ENCODE results near the gene TSC2.
"Not testable (repeated sequence)": the region's sequence is repeated elsewhere in the genome, so short reads cannot be mapped to it uniquely, and the experiment has no call there.

The TSC2 gene

DNA sequence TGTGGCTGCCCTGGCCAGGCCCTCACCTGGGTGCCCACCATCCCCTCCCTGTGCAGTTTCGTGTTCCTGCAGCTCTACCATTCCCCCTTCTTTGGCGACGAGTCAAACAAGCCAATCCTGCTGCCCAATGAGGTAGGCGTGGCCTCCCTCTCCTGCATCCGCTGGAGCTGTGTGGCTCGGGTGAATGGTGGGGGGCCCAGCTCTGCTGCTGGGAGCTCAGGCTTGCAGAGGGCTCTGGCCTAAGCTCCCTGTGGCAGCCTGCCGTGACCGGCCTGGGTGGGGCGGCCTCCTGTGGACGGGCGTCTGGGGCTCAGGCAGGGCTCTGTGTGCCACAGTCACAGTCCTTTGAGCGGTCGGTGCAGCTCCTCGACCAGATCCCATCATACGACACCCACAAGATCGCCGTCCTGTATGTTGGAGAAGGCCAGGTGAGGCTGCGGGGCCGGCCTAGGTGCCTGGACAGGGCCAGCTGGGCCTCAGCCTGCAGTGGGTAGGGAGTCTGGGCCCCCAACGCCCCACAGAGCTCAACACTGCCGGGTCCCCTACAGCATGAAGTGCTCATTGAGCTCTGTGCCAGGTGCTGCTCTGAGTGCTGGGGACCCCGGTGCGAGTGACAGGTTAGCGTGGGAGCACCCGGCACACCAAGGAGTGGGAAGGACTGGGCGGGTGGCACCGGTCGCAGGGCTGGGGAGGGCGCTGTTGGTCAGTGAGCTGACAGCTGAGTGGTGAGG is 37.3 kb downstream of the TSC2 start:
- DNase-seq (ENCODE audit: extremely low read depth in 1 of 2, low read depth in 1 of 2), result no peak

DNA sequence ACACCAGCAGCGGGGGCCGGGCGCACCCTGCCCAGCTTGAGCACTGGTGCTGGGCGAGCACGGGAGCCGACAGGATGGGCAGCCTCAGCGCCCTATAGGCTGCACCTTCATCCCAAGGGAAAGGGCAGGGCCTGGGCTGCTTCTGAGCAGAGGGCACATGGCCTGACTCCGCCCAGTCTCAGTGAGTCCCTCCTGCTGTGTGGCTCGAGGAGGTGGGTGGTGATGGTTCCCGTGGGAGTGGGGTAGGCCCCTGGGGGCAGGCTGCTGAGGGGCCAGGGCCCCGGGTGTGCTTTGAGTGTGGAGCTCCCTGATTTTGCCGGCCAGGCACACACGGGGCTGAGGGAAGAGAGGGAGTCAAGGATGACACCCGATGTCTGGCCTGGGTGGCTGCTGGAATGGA is 37.9 kb downstream of the TSC2 start:
- DNase-seq (ENCODE audit: extremely low read depth in 1 of 2, low read depth in 1 of 2), result no peak

GRCh38 chr16:2086106-2086742 is 38.4 kb downstream of the TSC2 start:
- no peak for DNase-seq (ENCODE audit: extremely low read depth in 1 of 2, low read depth in 1 of 2)

DNA sequence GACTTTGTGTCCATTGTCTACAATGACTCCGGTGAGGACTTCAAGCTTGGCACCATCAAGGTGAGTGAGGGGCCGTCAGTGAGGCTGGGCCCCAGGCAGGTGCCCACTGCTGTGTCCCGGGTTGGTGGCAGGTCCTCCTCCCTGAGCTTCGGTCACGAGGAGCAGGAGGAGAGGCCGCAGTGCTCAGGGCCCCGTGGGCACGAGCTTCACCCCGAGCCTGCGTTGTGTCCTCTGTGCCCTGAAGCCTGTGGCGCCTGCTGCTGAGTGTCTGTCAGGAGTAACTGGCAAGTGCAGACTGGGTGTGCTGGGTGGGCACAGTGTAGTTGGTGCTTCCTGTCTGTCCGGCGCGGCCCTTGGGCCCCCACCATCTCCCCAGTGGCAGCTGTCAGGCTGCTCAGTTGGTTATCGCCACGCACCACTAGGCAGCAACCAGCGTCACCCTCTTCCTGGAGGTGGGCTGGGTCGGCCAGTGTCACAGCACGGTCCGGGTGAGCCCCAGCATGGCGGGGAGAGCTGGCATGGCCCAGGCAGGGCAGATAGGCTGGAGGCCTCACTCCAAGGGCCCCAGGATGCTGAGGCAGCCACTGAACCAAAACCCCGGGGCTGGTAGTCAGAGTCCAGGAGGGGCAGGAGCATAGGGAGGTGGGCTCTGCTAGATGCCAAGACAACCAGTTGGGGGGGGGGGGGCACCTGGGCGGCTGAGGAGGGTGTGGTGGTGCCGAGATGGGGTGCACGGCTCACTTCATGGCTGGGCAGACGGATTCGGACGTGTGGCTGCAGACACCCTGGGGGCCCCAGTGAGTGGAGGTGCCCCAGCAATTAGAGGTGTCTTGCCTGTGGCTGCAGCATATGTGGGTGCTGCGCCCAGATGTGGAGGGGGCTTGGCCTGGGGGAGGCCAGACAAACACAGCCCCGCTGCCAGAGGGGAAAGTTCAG is 39.3 kb downstream of the TSC2 start:
- no peak for DNase-seq (ENCODE audit: extremely low read depth in 1 of 2, low read depth in 1 of 2)

GRCh38 chr16:2087748-2088631 is 40.2 kb downstream of the TSC2 start:
- no peak for DNase-seq (ENCODE audit: extremely low read depth in 1 of 2, low read depth in 1 of 2)

DNA sequence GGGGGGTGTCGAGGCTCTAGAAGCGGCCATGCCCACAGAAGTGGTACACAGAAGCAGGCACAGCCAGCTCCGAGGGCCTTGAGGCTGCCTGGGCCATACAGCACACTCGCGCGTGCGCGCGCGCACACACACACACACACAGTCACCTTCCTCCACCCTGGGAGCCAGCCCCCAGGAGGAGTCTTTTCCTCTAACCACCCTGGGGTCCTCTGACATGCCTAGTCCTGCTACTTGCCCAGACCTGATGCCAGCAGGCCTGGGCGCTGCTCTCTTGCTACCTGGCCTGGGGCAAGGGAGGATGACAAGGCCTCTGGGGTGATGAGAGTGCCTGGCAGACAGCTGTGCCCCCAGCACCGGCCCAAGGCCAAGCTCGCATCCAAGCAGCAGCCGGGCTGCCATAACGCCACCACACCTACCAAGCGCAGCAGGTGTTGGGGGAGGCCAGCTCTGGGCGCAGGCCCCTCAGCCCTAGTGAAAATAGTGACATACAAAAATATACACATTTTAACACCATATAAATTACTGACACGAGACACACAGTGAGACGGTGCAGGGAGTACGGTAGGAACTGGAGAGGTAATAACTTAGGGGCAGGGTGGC is 41.1 kb downstream of the TSC2 start:
- no peak for DNase-seq (ENCODE audit: extremely low read depth in 1 of 2, low read depth in 1 of 2)

DNA sequence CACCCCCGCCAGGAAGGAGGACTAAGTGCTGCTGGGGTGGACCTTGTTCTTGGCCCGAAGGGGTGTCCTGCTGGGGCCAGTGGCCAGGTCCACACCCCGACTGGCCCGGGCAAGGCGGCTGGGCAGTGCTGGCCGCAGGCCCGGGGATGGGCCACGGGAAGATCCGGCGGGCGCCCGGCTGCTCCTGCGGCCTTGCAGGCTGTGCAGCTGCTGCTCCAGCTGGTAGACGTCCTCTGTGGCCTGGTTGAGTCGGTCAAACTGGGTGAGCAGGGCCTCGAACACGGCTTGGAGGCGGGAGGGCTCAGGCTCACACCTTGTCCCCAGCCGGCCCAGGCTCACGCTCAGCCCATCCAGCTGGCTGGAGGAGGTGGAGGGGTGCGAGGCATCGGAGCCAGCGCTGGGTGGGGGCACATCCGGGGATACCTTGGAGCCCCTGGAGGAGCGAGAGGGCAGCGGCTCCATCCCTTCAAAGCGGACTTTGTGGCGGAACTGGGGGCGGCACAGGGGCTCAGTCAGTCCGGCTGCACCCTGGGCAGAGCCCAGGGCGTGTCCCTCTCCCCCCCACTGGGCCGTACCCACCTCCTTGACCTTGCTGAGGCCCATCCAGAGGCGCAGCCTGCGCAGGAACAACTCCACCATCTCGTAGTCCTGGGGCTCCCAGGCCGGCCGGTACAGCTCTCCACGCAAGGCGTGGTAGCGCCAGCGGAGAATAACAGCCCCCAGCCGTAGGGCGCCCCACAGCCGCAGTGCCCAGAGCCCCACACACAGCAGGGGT is 42.1 kb downstream of the TSC2 start:
- DNase-seq (ENCODE audit: extremely low read depth in 1 of 2, low read depth in 1 of 2), result no peak

- DNase-seq (ENCODE audit: extremely low read depth in 1 of 2, low read depth in 1 of 2), result no peak
Measured at GRCh38 chr16:2090481-2090776, 42.6 kb downstream of the TSC2 start.

- no peak for DNase-seq (ENCODE audit: extremely low read depth in 1 of 2, low read depth in 1 of 2)
Measured at GRCh38 chr16:2090777-2091546, 43.2 kb downstream of the TSC2 start.

DNA sequence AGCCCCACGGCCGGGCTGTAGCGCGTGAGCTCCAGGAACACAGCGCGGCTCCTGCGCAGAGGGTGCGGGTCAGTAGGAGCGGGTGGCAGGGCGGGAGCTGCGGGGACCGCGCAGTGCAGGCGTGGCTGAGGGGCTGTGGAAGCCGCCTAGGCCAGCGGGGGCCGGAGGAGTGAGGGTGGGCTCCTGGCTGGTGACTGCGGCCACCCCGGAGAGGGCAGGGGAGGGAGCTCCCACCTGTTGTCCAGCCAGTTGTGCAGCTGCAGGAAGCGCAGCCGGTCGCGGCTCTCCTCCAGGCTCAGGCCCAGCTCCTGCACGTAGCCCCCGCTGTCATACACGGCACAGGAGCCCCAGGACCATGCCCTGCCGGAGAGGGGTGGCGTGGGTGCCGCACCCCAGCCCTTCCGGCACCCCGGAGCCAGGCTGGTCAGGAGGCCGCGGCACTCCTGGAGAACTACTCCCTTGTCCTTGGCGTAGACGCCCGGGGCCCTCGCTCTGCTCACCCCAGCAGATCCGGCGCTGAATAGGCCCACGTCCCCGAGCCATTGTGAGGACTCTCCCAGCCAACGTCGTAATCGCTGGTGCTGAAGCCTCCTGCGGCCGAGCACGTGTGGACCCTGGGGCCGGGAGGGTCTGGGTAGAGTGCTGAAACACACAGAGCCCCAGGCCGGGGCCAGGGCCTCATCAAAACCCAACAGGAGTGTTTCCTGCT is 43.9 kb downstream of the TSC2 start:
- DNase-seq (ENCODE audit: extremely low read depth in 1 of 2, low read depth in 1 of 2), result no peak

GRCh38 chr16:2092256-2092620 is 44.5 kb downstream of the TSC2 start:
- no peak for DNase-seq (ENCODE audit: extremely low read depth in 1 of 2, low read depth in 1 of 2)

DNA sequence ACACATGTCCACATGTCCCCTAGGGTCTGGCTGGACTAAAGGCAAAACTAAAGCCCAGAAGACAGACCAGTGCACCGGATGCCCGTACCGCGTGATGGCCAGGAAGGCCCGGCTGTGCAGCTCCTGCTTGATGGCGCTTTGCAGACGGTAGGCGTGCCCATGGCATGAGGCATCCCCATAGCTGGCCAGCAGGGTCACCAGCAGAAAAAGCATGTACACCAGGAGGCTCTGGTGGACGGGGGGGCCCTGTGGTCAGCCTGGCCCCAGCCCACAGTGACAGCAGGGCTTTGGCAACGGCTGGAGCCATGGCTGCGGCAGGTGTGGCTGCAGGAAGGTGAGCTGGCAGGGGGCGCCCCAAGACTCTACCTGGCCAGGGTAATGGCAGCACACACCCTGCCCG is 45.1 kb downstream of the TSC2 start:
- DNase-seq (ENCODE audit: extremely low read depth in 1 of 2, low read depth in 1 of 2), result no peak

DNA sequence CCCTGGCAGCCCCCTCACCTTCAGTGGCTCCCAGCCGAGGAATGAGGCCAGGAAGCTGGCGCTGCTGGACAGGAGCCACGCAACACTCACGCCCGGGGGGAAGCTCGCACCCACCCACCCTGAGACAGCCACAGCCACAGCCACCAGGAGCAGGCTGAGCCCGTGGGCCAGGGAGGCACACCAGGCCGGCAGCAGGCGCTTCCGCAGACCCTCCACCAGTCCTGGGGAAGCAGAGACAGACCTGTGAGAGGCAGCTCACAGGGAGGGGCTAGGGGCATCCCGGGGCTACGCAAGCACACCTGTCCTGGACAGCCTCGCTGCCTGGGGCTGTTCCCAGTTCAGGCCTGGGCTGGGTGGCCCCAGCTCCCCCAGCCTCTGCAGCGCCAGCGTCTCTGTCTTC is 46.0 kb downstream of the TSC2 start:
- no peak for DNase-seq (ENCODE audit: extremely low read depth in 1 of 2, low read depth in 1 of 2)

DNA sequence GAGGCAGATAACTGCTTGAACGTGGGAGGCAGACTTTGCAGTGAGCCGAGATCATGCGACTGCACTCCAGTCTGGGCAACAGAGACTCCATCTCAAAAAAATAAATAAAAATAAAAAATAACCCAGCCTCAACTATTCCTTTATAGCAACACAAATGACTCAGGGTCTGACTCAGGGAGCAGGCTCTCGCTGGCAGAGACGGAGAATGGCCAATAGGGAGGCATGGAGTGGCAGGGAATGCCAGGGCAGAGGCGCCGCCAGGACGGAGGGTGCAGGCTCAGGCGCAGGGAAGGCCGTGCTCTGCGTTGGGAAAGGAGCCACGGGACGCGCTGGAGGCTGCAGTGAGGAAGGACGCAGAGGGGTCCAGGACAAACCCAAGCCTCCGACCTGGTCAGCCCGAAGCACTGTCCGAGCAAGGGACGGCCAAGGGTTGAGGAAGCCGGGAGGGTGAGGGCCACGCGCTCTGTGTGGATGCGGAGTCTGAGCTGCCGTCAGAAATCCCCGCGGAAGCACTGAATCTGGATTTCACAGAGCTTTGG is 47.6 kb downstream of the TSC2 start:
- DNase-seq (ENCODE audit: extremely low read depth in 1 of 2, low read depth in 1 of 2), result no peak

DNA sequence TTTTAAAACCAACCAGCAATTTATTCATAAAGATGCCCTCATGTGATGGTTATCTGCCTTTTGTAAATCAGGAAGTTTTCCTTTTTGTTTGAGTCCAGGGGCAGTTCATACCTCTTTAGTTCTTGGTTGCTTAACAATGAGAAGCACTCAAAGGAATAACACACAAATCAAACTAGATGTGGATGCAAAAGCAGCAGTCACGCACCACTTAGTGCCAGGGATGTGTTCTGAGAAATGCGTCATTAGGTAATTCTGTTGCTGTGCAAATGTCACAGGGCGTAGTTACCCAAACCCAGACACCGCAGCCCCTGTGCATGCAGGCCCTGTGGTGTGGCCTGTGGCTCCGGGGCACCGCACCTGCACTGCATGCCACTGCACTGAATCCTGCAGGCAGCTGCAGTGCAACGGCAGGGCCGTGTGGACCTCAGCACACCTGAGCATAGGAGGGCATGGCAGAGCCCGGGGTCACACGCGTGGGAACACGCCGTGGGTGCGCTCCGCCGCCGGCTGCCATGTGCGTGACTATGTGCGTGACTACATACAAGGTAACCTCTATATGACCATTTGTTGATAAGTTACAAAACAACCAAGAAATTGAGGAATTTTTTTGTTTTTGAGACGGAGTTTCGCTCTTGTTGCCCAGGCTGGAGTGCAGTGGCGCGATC is 48.3 kb downstream of the TSC2 start:
- DNase-seq (ENCODE audit: extremely low read depth in 1 of 2, low read depth in 1 of 2), result no peak

DNA sequence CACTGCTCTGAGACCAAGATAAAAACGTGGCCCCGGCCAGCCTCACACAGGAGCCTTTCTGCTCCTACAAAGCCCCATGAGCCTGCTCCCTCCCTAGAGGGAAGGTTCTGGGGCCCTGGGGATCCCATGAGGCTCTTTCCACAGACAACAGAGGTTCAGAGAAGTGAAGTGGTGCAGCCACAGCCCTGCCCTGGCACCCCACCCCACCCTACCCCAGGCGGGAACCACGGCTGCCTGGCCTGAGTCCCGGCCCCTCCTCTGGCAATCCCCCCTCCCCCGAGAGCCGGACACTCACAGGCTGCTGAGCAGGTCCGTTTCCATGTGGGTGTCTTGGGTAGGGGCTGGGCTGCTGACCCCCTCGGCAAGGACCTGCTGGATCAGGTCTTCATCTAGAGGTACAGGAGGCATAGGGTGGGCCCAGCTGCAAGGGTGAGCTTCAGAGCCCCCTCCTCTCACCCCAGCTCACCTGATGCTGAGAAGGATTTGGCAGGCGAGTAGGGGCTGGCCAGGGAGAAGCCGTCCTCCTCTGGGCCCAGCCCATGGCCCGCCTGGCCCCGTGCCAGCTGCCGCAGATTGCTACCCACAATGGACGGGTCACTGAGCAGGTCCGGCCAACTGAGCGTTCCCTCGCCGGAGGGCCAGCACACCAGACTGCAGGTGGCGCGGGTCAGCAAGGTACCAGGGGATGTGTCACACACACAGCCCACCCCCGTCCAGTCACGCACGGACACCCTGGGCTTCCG is 49.2 kb downstream of the TSC2 start:
- no peak for DNase-seq (ENCODE audit: extremely low read depth in 1 of 2, low read depth in 1 of 2)

GRCh38 chr16:2097689-2098088 is 49.9 kb downstream of the TSC2 start:
- DNase-seq (ENCODE audit: extremely low read depth in 1 of 2, low read depth in 1 of 2), result not testable (repeated sequence)

Measured in stimulated activated CD8-positive, alpha-beta memory T cell treated with anti-CD3 and anti-CD28 coated beads, Interleukin-7, amount 100 ng/mL, for 48 hours (primary cell).